Stimulated activated CD8-positive, alpha-beta memory T cell treated with anti-CD3 and anti-CD28 coated beads, Interleukin-15, amount 100 ng/mL, for 24 hours (primary cell): Measurements from ENCODE around the gene CPTP.

Experiments used
- DNase-seq: peaks from one replicate; pipeline ENCODE4 v3.0.0-alpha.2; 2020; ENCODE audit warnings: low read depth

Gene CPTP

DNA sequence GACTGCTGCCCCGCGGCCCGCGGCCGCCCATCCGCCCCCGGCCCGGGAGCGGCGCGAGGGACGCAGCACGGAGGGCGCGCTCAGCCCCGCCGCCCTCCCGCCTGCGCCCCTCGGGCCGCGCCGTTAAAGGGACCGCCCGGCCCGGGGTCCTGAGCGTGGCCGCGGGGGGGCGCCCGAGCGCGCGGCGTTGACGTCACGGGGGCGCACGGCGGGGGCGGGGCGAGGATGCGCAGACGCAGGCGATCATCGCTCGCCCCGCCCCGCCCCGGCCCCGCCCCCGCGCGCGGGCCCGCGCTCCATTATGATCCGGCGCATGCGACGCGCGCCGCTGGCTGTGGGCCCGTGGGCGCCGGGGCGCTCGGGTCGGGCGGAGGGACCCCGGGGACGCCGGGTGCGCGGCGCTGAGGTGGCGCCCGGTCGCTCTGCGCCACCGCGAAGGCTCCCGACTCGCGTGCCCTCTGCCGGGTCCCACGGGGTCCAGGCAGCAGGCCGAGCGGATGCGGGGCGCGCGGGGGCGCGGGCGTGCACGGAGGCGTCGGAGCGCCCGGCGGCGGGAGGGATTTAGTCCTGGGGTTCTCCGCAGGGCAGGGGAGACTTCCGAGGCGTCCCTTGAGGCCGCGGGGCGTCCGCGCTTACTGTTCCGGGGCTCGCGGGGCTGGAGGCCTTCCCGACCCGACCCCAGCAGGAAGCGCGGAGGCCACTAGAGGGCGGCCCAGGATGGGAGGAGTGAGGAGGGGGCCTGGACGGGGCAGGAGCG is 24.8 kb downstream of the CPTP start, which contains the start of gene DVL1:
DVL1 (minus strand) TSS at position 163 of the 757 bp plus-strand sequence. CDS start 353 bp downstream, outside the sequence.
- DNase-seq = peak; percentile 66

DNA sequence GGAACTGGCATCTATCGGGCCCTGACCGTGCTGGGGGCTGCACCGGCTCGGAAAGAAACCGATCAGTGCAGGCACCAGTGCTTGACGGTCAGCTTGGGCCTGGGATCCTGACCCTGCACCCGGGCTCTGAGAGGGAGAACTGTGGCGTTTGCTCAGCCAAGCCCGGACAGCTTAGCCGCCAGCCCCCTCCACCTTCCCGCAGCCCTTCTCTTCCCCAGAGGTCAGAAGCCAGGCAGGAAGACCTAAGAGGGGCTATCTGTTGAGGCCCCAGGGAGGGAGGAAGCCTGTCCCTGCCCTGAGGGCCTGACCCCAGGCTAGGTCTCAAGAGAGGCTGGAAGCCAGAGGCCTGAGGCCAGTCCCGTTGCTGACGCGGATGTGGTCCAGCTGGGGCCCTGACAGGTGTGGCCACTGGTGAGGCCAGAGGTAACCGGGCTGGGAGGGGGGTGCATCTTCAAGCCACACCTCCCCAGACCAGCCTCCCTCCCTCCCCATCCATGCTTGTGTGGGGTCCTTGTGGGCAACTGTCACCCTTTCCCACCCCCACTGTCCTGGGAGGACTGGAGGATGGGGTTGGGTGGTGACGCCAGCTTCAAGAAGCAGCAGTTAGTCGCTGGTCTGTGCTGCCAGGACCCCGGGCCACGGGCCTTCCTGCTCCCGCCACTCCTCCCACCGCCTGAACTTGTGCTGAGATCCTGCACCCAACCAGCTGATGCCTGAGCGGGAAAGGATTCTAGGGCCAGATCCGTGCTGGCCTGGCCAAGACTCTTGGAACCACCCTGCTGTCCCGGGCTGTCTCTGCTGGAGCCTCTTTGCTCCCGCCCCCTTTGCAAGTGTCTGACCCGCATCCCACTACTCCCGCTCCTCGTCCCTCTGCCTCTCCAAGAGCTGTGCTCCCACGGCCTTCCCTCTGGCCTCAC is 27.2 kb downstream of the CPTP start:
- DNase-seq = no peak

DNA sequence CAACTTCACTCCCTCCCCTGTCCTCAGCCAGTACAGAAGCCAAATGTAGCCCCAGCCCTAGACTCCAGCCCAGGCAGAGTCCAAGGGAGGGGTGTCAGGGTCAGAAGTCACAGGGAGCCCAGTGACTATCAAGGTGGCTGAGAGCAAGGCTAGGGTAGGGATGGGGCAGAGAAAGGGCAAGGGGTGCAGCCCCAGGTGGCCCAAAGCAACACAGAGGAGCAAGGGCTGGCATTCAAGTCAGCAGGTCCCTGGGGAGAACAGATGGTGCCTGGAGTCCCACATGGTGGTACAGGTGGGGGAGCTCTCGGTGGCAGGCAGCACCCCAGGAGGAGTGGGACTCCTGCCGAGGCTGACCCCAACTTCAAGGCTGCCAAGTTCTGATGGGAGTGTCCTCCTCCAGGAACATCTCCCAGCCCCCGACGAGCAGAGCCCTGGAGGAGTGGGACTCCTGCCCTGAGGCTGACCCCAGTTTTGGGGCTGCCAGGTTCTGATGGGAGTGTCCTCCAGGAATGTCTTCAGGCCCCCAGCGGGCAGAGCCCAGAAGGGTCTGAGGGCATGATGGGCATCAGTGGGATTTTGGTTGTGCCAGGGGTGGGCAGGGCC is 28.3 kb downstream of the CPTP start:
- no peak for DNase-seq

DNA sequence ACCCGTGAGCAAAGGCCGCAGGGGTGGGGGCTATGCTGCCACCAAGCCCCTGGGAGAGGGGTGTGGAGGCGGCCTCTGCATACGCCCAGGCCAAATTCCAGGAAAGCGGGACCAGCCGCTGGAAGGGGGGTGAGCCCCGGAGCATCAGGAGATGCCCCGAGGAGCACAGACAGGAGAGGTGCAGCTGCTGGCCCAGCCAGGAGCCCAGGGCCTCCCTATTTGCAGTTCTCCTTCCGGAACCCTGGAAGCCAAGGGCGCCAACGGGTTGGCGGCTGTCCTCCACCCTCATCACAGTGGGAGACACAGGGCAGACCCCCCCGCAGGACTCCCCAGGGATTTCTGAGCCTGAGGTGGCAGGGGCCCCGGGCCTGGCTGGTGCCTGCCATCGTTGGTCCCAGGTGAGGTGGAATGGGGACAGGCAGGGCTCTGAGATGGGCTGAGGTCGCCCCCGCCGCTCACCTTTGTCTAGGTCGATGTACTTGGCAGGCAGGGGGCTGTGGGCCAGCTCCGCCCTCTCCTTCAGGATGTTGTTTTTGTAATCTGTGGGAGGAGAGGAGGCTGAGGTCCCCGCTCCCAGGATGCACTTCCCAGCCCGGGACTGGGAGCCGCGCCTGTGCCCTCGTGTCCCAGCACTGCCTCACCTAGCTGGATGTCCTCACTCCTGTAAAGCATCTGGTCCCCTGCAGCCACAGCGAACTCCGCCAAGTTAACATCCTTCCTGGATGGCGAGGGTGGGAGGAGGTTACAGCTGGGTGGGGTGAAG is 29.0 kb downstream of the CPTP start:
- no peak for DNase-seq

DNA sequence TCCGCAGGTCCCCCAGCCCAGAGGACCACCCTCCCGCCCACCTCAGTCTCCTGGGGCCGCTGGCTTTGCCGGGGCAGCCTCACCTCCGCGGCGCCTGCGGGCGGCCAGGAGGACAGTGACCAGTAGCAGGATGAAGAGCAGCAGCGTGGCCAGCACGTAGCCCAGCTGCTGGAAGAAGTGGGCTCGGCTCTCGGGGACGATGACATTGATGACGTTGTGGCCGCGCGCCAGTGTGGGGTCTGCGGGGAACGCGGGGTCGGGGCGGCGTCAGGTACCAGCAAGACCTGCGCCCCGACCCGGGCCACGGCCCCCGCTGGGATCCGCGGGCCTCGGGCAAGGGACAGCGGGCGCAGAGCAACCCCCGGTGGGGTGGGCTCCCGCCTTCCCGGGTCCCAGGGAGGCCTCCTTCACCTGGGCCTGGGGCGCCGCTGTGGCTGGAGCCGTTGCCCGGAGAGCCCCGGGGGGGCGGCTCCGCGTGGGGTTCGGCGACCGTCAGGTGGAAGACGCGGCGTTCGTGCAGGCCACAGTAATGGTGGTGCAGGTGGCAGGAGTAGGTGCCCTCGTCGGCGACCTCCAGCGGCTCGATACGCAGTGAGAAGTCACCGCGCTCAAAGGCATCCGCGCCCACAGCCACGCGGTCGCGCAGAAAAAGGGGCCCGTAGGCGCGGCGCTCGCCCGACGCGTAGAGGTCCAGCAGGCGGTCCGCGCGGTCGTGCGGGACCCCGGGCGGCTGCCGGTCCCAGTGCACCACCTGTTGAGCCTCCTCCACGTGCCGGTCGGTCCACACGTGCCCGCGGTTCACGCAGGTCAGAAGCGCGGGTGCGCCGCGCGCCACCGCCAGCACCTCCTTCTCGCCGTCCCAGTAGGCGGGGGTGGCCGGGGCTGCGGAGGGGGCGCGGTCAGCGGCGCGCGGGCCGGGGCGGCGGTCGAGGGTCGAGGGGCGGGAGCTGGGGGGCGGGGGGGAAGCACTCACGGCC is 30.0 kb downstream of the CPTP start:
- no peak for DNase-seq

DNA sequence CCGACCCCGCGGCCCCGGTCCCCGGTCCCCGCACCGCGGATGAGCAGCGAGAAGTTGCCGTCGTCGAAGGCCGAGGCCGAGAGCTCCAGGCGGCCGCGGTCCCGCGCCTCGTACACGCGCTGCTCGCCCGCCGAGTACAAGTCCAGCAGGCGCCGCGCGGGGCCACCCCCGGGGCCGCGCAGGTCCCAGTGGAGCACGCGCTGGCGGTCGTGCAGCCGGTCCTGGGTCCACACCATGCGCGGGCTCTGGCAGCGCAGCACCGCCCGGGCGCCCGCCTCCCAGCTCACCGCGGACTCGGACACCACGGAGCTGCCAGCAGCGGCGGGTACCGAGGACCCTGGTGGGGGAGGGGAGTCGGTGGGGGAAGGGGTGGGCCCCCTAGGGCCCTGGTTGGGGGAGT is 30.8 kb downstream of the CPTP start:
- no peak for DNase-seq

DNA sequence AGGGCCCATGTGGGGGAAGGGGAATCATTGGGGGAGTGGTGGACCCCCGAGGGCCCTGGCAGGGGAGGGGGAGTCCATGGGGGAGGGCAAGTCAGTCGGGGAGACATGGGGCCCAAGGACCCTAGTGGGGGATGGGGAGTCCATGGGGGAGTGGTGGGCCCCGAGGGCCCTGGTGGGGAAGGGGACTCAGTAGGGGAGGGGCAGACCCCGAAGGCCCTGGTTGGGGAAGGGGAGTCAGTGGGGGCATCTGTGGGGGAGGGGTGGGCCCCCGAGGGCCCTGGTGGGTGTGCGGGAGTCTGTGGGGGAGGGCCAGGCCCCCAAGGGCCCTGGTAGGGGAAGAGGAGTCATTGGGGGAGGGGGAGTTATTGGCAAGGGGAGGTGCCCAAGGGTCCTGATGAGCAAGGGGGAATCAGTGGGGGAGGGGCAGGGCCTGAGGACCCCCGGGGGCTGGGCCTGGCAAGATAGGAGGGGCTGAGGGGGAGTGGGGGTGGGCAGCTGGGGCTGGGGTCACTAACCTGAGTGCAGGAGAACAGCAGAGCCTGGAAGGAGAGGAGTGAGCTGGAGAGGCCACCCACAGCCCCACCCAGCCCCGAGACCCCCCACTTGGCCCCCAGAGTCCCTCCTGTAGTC is 31.7 kb downstream of the CPTP start:
- no peak for DNase-seq

DNA sequence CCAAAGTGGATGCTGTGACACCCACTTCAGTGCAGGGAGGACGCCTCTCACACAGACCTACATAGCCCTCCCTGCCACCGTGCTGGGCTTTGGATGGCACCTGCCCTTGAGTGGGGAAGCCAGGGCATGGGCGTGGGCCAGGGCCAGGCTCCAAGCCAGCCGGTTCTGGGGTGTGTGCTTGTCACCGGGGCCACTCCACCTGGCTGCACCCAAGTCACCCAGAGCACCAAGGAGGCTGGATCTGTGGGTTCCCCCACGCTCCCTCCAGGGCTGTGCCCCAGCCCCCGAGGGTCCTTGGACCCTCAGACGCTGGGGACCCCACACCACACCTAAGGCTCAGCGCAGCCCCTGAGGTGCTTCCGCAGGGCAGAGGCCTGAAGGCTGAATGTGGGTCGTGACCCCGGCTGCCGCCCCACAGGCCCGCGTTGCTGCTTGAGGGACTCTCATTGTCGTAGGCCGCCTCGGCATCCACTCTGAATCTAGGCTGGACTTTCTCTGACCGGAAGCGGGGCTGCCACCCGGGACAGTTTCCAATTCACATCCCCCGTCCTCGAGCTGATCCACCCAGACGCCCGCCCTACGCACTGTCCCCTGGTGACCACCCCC is 32.3 kb downstream of the CPTP start:
- DNase-seq = no peak

DNA sequence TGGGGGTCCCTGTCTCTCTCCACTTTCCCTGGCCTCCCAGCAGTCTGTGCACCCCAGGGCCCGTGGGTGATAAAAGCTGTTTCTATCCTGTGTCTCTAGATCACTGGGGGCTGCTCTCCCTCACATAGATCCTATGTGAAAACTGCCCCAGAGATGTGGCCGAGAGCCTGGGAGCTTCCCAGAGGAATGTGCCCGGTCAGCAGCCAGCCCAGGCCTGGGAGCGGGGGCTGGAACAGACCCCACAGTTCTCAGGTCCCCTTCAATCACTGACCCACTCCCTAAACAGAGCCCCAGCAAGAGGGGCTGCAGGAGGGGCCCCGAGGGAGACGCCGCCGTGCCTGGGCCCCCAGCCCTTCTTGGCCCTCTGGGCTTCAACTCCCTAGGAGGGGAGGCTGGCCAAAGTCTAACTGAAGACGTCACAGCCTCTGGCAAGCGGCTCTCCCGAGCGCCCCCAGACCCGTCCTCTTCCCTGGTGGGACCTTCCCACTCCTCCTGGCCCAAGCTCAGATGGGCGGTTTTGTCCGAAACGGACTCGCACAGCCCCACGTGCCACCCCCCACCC is 33.4 kb downstream of the CPTP start:
- no peak for DNase-seq

DNA sequence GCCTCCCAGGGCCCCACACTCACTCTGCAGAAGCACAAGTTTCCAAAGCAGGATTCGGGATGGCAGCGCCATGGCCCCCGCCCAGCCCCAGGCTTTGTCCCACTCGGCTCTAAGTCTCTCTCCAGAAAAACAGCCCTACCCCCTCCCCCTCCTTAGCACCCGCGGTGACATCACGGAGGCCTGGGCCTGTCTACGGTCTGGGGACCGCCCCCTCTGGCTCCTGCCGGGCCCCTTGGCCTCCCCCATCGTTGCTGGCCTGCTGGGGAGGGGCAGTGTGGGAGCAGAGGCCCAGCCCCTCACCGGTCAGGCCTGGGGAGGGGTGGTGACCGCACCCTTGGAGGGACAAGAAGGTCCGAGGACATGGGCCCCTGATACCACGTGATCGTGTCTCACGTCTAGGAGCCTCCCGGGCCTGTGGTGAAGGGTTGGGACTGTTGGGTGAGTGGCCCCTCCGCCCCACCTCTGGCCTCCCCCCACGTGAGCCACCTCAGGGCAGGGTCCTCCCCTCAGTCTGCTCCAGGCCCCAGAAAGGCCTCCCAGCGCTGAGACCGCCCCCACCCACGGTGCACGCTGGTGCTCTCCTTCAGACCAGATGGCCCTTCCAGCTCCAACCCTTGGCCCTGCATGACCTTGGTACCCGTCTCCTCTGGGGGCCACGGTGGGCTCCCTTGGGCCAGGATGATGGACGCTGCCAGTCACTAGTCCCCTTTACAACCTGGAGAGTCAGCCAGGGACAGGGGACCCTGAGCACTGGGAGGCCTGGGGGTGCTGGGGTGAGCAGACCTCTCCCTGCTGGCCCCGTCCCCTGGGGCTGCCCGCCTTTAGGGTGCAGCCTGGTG is 34.0 kb downstream of the CPTP start, which contains the start of gene MXRA8:
MXRA8 (minus strand) TSS at position 123 of the 839 bp plus-strand sequence; CDS start at position 72, 51 bp downstream.
- DNase-seq = no peak

DNA sequence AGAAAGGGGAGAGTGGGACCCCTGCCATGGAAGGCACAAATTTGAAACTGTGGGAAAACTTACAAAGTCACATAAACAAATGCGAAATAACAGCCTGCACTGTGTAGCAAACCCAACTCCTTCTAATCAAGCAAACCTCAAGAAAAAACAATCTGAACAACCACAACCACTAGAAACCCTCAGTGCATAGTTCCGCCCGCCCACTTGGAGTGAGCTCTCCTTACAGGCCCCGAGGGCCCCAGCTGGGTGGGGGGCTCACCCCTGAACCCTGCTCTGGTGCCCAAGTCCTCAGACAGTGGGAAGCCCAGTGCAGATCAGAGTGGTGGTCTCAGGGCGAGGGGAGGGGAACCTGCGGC is 34.7 kb downstream of the CPTP start:
- DNase-seq = no peak

DNA sequence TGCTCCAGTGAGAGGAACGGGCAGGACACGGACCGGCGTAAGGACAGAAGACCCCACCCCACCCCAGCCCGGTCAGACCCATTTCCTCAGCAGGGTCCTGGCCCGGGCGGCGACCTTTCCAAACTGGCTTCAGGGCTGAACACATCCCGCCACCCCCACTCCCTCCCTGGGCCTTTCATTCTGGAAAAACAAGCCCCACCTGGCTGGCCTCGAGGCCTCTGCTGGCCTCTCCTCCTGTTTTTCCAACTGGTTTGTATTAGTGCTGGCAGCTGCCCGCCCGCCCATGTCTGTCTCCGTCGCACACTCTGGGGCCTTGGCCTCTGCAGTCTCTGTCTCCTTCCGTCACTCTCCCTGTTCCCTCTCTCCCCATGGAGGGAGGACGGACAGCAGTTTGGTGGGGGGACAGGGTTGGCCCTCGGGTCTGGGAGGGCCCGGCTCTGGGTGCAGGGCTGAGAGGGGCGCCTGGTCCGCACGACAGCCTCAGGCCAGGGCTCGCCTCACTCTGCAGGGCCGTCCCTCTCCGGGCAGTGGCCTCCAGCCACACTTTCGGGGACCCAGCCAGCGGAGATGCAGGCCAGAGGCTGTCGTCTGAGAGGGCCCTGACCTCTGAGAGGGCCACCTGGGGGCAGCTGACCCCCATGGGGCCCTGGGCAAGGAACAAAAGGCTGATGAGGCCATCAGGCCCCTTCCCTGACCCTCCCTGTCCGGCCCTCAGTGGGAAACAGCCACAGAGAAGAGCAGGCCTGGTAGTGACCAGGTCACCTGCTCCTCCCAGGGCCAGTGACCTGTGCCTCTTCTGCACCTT is 35.3 kb downstream of the CPTP start:
- no peak for DNase-seq

DNA sequence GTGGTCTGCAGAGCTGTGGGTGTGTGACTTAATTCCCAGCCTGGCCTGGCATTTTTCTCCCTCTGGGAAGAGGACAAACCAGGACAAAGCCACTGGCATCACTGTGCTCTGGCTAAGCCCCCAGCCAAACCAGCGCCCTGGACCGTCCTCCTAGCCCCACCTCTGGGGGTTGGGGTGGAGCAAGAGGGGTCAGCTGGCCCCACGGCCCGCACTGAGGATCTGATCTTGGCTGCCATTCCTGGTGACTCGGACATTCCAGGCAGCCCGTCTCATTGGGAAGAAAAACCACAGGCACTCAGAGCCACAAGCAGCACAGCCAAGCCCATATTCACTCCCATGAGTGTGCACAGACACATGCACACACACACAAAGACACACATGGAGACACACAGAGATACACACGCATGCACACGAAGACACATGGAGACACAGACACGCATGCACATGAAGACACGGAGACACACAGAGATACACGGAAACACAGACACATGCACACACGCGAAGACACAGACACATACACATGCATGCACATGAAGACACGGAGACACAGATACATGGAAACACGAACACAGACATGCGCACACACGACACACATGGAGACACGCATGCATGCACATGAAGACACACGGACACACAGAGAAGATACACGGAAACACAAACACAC is 36.0 kb downstream of the CPTP start:
- DNase-seq = no peak

DNA sequence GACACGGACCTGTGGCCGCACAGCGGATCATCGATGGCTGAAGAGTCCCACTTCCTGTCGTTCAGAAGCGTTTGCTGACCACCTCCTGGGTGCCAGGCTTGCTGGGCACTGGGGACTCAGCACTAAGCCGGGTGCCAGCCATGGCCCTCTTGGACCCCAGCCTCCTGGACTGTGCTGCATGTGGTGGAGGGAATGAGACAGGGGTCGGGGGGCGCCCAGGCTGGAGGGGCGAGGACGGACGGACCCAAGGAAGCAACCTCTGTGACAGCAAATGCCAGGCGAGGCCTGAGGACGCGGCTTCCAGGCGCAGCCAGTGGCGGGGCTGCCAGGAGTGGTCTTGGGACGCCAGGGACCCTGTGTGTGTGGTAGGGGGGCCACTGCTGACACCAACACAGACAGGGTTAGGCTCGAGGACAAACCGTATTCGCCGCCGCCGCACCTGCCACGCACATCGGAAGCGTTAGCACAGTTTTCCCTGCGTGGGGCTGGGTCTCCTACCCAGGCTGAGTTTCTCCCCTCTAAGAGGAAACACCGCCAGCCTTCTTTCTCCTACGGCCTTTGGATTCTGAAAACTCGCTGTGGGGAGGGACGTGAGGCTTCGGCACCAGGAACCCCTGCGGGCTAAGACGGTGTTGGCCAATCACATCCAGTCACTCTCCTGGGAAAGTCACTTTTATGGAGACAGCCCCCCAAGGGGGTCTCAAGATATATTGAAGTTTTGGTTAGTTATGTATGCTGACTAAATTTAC is 36.8 kb downstream of the CPTP start:
- DNase-seq = no peak

DNA sequence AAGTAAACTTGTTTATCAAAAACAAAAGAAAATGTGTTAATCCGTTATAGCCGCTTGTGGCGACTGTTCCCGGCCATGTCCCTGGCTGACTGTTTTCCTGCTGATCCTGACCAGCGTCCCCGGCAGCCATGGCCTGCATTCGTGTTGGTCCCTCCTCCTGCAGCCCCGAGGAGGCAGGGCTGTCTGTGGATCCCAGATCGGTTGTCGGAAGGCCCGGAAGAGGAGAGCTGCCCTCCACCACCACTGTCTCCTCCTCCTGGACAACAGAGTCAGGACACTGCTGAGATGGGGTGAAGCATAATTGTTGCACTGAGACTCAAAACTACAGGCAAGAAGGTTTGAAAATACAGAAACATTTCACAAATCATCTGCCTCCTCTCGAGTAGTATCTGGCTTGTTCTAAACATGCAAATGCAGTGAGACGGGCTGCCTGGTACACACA is 37.4 kb downstream of the CPTP start:
- DNase-seq = no peak

DNA sequence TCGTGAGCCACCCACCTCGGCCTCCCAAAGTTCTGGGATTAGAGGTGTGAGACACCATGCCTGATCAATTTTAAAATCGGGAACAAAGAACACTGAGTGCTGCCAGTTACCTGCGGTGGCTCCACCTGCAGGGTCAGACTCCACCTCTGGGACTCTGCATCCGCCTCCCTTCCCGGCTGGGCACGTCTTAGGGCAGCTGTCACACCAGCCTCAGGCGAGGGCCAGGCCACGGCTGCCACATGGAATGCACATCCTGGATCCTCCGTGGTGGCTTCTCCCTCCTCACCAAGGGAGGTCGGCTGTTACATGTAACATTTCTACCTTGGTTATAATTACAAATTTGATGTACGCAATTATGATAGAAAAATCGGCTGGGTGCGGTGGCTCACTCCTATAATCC is 39.7 kb downstream of the CPTP start:
- DNase-seq = no peak
